Measurements from ENCODE around the gene MEGF6.

DNA sequence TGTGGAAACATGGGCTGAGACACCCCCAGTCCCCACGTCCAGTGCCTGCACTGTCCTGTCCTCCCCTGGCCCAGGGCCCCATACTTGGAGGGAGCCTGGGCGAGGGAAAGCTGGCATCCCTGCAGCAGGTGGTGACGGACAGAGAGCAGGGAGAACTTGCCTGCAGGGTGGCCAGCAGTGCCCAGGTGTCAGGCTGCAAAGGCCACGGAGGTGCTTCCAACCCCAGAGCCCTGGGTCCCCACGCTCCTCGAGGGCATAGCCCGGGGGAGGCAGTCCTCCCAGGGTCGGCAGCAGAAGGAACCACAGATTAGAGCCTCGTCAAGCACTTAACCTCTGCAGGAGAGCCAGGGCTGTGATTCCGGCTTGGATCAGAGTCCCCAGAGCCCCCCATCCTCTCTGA, 79.4 kb downstream of the MEGF6 start:
- TF ChIP-seq EZH2 (IDR thresholded peaks at IDR 0.05; ENCODE audit: borderline replicate concordance, low read depth, low read length) (no peak), CHD1 (IDR thresholded peaks at IDR 0.05; ENCODE audit: low read length) (no peak), TAF7 (tag; IDR thresholded peaks at IDR 0.05) (no peak), FOXA1 (IDR thresholded peaks at IDR 0.05; ENCODE audit: borderline replicate concordance) (no peak)

Measured in K562 (cell line).